G401 (cell line): ENCODE data around the gene METTL26. TPM values are rescaled to one million over a fixed set of nuclear protein-coding genes. Genes with fewer than 3 reads are reported as not detected.

Experiments
- DNase-seq: peaks from one replicate; pipeline ENCODE4 v3.0.0-alpha.2; 2015; ENCODE audit warnings: low spot score
- in situ Hi-C: cut with HindIII; loops from 2 replicates; pipeline ENCODE4 v1.10.0; 2016; ENCODE audit warnings: low sequenced_read_pairs, mixed read lengths
- total RNA-seq: library from RNA; depleted of rRNA; stranded (reverse); fragments of >200 nt; shearing (Covaris generic); gene quantifications from 2 replicates; pipeline ENCODE4 v1.2.3, GENCODE V29; 2014

METTL26 gene
- total RNA-seq, 1 experiment from 2014 or later, result 119 TPM

DNA sequence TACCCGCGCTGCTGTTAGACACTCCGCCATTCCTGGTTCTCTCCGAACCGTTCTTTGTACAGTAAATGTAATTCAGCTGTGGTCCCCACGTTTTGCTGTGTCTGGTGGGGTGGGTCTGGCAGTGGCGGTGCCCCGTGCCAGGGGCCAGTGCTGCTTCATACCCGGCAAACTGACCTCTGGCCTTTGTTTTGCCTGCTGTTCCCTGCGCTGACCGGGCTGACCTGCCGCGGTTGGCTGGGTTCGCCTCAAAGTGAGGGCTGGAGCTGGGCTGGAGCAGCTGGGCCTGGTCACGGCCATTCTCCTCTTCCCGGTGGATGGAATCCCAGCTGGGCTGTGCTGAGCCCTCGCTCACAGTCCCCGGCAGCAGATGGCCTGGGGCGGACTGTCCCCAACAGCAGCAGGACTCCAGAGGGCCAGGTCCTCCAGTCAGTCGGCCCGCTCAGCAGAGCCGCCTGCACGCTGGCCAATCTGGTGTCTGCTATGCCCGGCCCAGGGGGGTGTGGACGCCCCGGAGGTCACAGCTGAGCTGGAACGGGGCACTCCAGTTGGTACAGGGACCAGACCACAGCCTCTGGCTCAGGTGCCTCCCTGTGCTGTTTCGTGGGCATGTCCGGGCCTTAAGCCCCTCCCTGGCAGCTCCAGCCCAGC, 6.8 kb downstream of the METTL26 start:
- peak; percentile 79 for DNase-seq
- in situ Hi-C loops, result no loop called here

DNA sequence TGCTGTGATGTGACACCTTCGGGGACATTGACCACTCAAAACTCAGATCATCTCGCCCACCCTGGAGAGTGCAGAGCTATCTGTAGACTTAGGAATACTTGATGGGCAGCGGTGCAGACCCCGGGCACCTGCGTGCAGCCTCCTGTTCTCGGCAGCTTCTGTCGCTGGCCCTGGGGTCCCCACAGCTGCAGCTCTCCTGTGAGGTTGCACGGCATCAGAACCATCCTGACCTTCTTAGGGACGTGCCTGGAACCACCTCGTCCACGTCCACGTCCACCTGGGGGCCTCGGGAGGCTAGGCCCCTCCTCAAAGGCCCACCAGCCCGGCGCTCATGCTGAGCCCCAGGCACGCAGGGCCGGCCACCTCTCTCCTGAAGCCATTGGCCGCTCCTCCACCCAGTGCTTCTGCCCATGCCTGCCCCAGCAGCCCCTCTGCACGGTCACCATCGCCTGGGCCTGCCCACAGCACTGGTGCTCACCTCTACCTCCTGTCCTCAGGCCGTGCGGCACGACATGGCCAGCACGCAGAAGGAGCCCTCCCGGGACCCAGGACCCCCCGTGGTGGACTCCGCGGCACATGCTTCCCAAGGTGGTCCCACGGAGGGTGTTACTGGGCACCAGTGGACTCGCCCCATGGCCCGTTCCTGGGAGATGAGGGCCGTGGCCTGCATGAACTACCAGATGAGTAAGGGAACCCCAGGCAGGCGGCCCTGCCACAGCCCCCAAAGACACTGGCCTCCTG, 7.6 kb downstream of the METTL26 start:
- DNase-seq, result no peak
- in situ Hi-C loops, result no loop called here

DNA sequence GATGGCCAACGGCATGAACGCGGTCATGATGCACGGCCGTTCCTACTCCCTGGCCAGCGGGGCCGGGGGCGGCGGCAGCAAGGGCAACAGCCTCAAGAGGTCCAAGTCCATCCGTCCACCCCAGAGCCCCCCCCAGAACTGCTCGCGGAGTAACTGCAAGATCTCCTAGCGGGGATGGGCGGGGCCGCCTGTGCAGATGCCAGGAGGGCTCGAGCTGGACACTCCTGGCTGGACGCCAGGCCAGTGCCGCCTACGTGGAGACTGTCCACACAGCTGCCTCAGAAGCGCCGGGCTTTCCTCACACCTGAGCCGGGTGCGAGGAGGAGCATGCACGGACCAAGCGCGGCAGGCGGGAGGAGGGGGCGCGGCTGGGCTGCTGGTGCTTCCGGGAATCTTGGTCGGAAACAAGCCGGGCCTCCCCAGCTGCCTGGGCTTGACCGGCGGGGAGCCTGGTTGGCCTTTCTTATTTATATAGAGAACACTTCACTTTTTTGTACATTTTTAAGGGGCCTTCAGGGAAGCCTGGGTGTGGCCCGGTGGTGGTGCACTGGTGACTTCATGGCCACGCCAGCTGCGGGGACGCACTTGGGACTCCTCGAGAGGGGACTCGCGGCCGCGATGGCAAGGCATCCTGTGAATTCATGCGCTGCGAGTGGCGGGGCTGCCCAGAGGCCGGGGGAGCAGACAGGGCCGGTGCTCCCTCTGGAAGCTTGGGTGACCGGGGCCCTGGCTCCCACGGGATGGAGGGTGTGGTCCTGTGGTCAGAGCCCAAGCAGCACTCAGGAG, 8.5 kb downstream of the METTL26 start:
- in situ Hi-C loops, result no loop called here
- no peak for DNase-seq

DNA sequence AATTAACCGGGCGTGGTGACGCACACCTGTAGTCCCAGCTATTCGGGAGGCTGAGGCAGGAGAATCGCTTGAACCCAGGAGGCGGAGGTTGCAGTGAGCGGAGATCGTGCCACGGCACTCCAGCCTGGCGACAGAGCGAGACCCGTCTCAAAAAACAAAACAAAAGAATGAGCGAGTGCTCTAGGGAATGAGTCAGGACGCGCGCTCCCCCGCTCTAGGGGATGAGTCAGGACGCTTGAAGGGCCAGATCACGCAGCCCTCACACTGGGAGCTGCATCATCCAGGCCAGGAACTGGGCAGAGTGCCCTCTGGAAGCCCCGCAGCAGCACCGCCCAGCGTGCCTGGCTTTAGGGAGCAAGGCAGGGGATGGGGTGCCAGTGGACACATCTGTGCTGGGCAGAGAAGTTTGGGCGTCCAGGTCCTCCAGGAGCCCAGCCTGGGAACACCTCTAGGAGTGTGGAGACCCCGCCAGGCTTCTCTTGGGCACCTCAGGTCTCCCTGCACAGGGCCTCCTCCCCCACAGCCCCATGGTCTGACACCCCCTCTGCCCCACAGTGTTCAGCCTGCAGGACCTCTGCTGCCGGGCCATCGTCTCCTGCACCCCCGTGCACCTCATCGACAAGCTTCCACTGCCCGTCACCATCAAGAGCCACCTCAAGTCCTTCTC, 9.2 kb downstream of the METTL26 start:
- in situ Hi-C loops, result no loop called here
- DNase-seq, result no peak

DNA sequence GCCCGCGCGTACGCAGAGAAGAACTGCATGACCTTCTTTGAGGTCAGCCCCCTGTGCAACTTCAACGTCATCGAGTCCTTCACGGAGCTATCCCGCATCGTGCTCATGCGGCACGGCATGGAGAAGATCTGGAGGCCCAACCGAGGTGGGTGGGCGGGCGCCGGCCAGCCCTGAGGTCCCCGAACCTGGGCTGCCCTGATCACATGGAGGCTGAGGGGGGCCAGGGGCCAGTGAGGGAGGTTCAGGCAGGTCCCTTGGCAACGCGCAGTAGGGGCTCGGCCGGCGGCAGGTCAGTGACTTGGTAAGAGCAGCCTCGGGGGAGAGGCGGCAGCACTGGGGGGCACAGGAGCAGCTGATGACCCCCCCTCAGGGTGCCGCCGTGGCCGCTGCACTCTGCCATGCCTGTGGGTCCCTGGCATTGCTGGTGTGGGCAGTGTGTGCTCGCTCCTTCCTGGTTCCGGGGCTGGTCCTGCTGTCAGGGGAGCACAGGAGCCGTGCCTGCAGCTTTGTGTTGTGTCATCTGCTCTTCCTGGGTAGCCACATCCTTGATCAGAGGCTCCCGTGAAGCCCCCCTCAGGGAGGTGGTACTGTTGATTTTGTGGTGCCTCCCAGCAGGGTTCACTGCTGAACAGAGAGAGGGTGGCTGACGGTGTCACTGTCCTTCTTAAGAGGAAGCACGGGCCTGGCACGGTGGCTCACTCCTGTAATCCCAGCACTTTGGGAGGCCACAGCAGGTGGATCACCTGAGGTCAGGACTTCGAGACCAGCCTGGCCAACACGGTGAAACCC, 9.9 kb downstream of the METTL26 start:
- in situ Hi-C loops, result no loop called here
- no peak for DNase-seq

DNA sequence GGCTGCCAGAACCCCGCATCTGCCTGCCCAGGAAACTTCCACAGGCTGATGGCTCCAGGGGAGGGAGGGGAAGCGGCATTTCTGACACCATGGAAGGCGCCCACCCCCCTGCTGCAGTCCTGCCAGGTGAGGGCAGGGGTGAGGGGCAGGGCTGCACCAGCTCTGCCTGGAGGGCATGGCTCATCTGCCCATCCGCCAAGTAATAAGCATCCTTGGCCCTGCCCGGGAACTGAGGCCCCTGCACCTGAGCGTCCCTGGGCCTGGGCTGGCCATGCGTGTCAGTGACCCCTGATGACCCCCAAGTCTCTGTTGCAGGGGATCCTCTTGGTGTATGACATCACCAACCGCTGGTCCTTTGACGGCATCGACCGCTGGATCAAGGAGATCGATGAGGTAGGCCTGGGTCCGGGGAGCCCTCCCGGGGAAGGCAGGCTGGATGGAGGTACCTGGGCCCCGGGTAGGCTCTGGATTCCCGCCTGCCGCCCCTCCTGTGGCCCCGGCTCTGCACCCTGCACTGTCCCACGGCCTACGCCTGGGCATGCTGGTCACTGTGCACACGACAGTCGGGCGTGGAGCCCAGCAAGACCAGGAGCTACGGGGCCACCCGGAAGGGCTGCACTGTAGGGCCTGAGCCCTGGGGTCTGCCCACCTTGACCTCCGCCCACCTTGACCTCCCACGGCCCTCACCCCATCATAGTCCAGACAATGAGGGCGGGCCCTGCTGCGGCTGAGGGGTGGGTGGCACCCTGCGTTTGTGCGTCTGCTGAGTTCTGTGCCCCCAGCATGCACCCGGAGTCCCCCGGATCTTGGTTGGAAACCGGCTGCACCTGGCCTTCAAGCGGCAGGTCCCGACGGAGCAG, 10.8 kb downstream of the METTL26 start:
- no peak for DNase-seq
- in situ Hi-C loops, result no loop called here

DNA sequence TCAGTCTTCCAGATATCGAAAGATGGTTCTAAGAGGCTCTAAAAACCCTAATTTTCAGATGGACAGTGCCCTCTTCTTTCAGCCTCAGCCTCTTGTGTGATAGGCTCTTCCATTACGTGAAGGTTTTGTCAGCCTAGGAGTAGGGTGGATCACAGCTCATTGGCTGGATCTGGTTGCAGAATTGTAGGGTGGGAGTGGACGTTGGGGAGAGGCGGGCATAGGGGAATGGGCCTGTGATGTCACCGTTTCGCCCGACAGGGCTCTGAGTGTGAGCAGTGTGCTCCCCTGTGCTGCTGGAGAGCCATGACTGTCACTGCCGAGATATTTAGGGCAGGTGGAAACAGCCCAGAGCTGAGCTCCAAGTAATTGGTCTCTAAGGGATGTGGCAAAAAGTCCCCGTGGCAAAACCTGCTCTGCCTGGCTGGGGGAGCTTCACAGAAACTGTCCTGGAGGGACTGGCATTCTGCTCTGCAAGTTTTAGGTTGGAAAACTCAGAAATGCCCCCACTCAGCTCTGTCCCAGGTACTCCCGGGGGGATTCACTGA, 11.5 kb downstream of the METTL26 start:
- in situ Hi-C loops, result no loop called here
- peak; percentile 36 for DNase-seq

DNA sequence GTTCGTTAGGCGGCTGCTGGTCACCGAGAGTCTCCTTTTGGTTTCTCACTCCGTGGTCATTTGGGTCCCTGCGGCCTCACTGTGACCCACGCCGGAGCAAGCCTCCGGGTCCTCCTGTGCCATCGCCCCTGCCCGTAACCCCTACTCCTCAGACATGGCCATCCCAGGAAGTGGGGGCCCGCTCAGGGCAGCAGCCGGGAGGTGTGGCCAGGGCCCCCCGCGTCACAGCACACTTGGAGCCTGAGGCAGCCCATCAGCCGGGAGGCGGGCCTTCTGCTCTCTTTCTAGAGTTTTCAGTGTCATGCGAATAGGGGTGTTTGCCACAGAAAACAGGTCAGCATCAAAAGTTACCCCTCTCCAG, 13.2 kb downstream of the METTL26 start:
- in situ Hi-C loops, result no loop called here
- no peak for DNase-seq

DNA sequence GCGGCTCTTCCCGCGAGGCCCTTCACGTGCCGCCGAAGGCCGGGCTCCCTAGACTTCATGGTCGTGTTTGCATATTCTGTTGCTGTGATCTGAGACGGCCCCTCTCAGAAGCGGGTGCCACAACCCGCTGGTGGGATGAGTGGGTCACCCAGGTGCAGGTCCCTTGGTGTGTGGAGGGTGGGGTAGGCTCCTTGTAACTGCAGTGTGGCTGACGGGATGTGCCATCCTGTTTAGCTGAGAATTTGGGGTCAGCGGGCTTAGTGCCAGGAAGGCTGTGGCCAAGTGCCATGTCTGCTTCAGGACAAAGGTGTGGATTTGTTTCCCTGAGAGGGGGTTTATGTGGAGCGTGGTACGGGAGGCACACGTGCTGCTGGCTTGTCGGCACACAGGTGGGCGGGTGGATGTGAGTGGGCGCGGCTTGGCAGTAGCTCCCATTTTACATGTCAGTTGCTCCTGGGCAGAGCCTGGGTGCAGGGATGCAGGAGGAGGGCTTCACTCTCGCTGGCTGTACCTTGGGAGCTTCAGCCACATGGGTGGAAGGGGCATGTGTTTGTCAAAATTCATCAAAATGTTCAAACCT, 14.5 kb downstream of the METTL26 start:
- DNase-seq, result peak; percentile 86
- in situ Hi-C loops, result no loop called here

DNA sequence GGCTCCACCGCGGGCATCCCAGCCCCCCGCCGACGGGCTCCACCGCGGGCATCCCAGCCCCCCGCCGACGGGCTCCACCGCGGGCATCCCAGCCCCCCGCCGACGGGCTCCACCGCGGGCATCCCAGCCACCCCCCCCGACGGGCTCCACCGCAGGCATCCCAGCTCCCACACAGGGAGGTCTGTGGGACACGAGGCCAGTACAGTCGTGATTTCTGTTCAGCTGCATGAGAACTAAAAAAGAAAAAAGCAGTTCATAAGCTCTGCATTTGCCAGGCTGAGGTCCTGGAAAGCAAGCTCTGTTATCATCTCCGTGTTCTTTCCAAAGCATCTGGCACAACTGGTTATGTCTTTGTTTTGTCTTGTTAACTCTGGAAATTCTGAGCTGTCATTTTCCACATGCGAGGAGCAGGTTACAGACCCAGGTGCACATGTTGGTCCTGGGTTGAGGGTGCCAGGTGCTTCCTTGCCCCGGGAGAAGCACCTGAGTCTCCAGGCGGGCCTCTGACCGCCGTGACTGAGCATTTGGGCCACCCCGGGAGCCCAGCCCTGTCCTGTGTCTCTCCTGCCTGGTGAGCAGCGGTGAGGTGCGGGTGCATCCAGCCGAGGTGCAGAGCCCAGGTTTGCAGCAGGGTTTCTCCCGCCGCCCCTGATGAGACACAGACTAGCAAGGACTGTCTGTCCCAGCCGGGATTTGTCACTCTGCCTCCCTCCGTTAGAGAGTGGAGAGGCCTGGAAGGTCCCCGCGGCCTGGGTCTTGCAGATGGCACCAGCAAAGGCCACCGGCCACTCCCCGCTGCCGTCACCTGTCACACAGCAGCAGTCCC, 15.2 kb downstream of the METTL26 start:
- DNase-seq, result peak; percentile 48
- in situ Hi-C loops, result no loop called here

DNA sequence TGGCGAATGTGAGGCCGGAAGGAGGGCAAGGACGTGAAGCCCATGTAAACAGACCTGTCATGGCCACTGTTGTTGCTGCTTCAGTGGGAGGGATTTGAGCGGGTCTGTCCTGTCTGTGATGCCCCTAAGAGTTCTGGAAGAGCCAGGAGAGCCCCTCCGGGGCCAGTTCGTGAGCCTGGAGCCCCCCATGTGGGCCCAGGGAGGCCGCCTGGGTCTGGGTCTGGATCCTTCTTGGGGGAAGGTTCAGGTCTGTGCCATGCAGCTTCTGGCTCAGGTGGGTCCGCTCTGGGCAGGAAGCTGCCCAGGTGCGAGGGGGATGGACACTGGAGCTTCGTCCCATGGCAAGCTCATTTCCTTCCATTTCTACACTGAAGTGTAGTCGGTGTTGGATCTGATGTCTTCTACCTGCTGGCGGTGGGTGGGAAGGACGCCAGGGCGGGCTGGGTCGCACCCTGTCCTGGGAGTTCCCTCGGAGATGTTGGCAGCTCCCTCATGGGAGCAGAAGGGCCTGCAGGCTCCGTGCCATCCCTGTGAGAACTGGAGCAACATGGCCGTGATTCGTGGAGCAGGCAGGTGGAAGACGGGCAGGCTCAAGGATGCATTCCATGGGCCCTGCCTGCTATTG, 16.5 kb downstream of the METTL26 start:
- DNase-seq, result peak; percentile 92
- in situ Hi-C loops, result no loop called here

DNA sequence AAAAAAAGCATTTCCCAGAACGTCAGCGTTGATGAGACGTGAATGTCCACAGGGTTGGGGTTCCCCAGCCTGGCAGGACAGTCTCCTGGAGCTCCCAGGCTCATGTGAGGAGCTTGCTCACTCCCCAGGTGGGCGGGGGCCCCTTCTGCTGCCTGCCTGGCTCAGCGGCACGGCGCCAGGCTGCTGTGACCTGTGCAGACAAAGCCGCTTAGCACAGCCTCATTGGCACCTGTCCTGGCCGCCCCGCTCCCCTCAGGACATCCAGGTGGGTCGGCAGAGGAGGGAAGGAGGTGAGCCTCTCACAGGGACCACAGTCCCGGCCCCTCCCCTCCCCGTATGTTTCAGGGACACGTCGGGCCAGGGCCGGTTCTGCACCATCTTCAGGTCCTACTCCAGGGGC, 18.2 kb downstream of the METTL26 start:
- in situ Hi-C loops, result no loop called here
- no peak for DNase-seq

DNA sequence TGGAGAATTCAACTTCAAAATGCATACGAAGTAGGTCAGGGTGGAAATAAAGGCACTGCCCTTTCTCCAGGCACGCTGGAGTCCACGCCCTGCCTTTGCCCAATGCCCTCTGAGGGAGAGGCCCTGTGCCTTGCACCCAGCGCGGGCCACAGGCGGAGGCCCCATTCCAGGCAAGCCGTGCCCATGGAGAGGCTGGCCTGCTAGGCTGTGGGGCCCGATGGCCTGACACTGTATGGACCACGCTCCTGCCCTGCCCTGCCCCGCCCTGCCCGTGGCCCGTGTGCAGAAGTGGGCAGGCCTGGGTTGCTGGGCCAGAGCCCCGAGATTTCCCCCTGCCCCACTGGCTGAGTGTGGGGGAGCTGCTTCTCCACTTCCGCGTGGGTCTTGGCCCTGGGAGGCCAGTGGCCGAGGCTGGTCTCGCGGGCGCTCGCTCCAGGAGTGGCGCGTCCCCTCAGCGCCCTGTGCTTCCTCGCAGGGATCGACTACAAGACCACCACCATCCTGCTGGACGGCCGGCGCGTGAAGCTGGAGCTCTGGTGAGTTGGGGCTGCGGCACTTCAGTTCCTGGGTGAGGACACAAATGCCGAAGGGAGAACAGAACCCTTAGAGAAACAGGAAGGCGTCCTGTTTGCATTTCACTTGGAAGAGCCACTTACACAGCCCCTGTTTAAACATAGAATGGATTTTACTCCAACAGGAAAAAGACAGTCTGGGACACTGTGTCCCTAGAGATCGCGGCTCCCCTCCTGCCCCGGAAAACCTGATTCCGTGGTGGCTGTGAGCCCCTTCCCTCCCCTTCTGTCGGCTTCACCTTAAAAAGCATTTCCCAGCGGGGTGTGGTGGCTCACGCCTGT, 19.1 kb downstream of the METTL26 start:
- in situ Hi-C loops, result no loop called here
- DNase-seq, result no peak

DNA sequence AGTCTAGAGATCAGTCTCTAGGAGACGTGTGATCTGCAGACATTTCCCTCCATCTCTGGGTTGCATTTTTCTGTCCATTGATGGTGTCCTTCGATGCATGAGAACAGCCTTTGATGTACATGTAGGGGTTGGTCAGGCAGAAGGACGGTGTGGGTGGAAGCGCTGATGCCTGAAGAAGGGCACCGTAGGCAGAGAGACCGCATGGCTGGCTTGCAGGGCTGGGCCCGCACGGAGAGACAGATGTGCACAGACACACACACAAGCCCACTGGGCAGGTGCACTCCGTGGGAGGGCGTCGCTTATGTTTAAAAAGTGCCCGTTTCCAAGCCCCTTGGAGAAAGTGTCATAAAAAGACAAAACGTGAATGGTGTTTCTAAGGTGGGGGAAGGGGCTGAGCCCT, 21.0 kb downstream of the METTL26 start:
- DNase-seq, result no peak
- in situ Hi-C loops, result no loop called here

DNA sequence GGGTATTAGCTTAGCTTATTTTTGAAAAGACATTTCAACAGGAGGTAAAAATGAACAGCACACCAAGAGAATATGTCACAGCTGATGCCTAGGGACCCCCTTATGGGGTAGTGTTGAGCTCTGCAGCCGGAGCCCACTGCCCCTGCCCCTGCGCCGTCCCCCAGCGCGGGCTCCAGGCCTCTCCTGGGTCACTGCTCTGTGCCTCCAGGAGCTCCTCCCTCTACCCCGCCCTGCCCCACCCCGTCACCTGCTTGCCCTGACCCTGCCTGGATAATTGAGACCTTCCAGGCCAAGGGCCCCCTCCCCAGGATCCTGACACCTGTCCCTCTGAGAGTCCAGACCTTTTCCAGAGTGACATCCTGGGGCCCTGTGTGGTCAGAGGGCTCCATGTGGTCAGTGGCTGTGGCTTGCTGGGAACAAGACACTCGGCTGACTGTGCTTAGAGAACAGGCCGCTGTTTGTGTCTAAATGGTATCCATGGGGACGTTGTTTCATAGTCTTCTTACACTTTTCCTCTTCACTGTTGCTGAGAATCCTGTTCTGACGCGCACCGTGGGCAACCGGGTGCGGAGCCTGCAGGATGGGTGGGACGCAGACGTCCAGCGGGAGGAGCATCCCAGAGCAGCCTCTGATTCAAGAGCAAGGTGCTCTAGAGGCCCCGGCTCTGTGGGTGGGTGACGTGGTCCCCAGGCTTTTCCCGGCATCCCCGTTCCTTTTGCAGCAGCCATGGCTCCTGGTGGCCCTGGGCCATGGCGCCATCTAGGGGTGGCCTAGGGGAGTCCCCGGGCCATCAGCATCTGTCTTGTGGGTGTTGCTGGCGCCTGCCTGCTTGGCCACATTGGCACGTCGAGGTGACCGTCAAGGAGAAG, 25.4 kb downstream of the METTL26 start:
- in situ Hi-C loops, result no loop called here
- peak; percentile 70 for DNase-seq
